Gastroesophageal sphincter (tissue), 4 donors: ENCODE measurements around the gene ELAVL1. TPM values are rescaled to one million over a fixed set of nuclear protein-coding genes. Genes with fewer than 3 reads are reported as not detected.

ENCODE experiments used
- ATAC-seq: fragments of 150-250 bp; one replicate; pipeline ENCODE4 v1.9.1; 2016; ENCODE audit warnings: mild to moderate bottlenecking, moderate library complexity
- H3K27ac ChIP-seq, 4 donors: fragments of 200-600 bp; sonication (generic) in 3 of 4; 1 replicate in 3 of 4; 2 replicates in 1 of 4; pipeline ENCODE4 v1.5.1; 2016 to 2019
- H3K27me3 ChIP-seq: fragments of 200-600 bp; sonication (generic); one replicate; pipeline ENCODE4 v1.5.1; 2019
- H3K36me3 ChIP-seq, 2 donors: fragments of 200-600 bp; sonication (generic); one replicate each; pipeline ENCODE4 v1.5.1; 2019; ENCODE audit warnings: control low read depth in 1 of 2
- H3K4me1 ChIP-seq, 3 donors: fragments of 200-600 bp; sonication (generic); 1 replicate in 2 of 3; 2 replicates in 1 of 3; pipeline ENCODE4 v1.5.1; 2016 to 2019; ENCODE audit warnings: control low read depth in 2 of 3
- H3K4me3 ChIP-seq, 2 donors: fragments of 200-600 bp; sonication (generic); one replicate each; pipeline ENCODE4 v1.5.1; 2019; ENCODE audit warnings: mild to moderate bottlenecking in 1 of 2, moderate library complexity in 1 of 2
- H3K9me3 ChIP-seq, 3 donors: fragments of 200-600 bp; sonication (generic); one replicate each; pipeline ENCODE4 v1.5.1; 2017 to 2019; ENCODE audit warnings: control low read depth in 2 of 3
- CTCF ChIP-seq, 4 experiments: fragments of 200-600 bp in 2 of 4; fragments of 450-650 bp in 2 of 4; sonication (generic) in 1 of 4; IDR thresholded peaks; one replicate each; pipeline ENCODE4 v1.5.1; 2017 to 2019; ENCODE audit warnings: antibody characterized with exemption in 4 of 4, mild to moderate bottlenecking in 2 of 4, moderate library complexity in 2 of 4
- EP300 ChIP-seq: sonication (generic); formaldehyde crosslinking; IDR thresholded peaks from one replicate; pipeline ENCODE4 v1.6.1; 2017; ENCODE audit warnings: antibody characterized with exemption, mild to moderate bottlenecking
- POLR2A ChIP-seq, 2 donors: fragments of 450-650 bp; IDR thresholded peaks; one replicate each; pipeline ENCODE4 v1.6.1; 2017; ENCODE audit warnings: antibody characterized with exemption in 2 of 2, mild to moderate bottlenecking in 2 of 2, moderate library complexity in 1 of 2
- POLR2AphosphoS5 ChIP-seq: sonication (generic); formaldehyde crosslinking; IDR thresholded peaks from one replicate; pipeline ENCODE4 v1.6.1; 2017; ENCODE audit warnings: antibody characterized with exemption
- WGBS, 2 donors: methylation state at CpG; one replicate each; pipeline ENCODE4 v1.1.5; 2018; ENCODE audit warnings: low coverage in 1 of 2; 5-methylcytosine and 5-hydroxymethylcytosine counted together
- total RNA-seq, 4 donors: library from RNA; depleted of rRNA; stranded (reverse); fragments of >200 nt; gene quantifications; one replicate each; pipeline ENCODE4 v1.1.0, GENCODE V29; 2016

ELAVL1 gene
- total RNA-seq, 4 donors from 2014 or later, result 30.8 to 62.5 (median 34.6) TPM

GRCh38 chr19:7997809-7998480, 7.5 kb downstream of the ELAVL1 start:
- 55 to 85% methylated on average over 5 to 8 of the region's 12 CpGs for WGBS, 2 donors
- Histone ChIP-seq H3K4me3 (no peak overlapping the region), H3K4me1 (peaks cover 3 to 79% (median 26%) of the 10 kb centered on the region in 3 donors), H3K36me3 (peaks cover 0 to 10% of the 10 kb centered on the region in 2 donors), H3K27ac (no peak overlapping the region), H3K9me3 (no peaks in the 10 kb centered on the region), H3K27me3 (no peaks in the 10 kb centered on the region)
- TF ChIP-seq CTCF (IDR thresholded peaks at IDR 0.05), result no peak
- no peak for TF ChIP-seq EP300
- TF ChIP-seq POLR2A (IDR thresholded peaks at IDR 0.05), result no peak
- no peak for TF ChIP-seq POLR2AphosphoS5
- no peak for ATAC-seq

- no peak overlapping the region for H3K4me3 ChIP-seq
- peaks cover 0 to 11% of the 10 kb centered on the region in 2 donors for H3K36me3 ChIP-seq
- peaks cover 2 to 73% (median 18%) of the 10 kb centered on the region in 3 donors for H3K4me1 ChIP-seq
- no peaks in the 10 kb centered on the region for H3K27me3 ChIP-seq
- no peak overlapping the region for H3K27ac ChIP-seq
- H3K9me3 ChIP-seq, result no peaks in the 10 kb centered on the region
- 74 to 99% methylated on average over 3 of the region's 3 CpGs for WGBS, 2 donors
- no peak for TF ChIP-seq POLR2A (IDR thresholded peaks at IDR 0.05)
- TF ChIP-seq POLR2AphosphoS5, result no peak
- no peak for TF ChIP-seq CTCF (IDR thresholded peaks at IDR 0.05)
- no peak for TF ChIP-seq EP300
- no peak for ATAC-seq
These were observed 8.6 kb downstream of the ELAVL1 start for GRCh38 chr19:7996883-7997282.

- H3K27me3 ChIP-seq, result no peaks in the 10 kb centered on the region
- no peak for ATAC-seq
- WGBS, 2 donors, result 94 to 100% methylated on average over 2 to 3 of the region's 3 CpGs
- peaks cover 0 to 22% of the 10 kb centered on the region in 2 donors for H3K36me3 ChIP-seq
- H3K4me3 ChIP-seq, result no peak overlapping the region
- TF ChIP-seq POLR2AphosphoS5 (no peak), EP300 (no peak), POLR2A (IDR thresholded peaks at IDR 0.05) (no peak), CTCF (IDR thresholded peaks at IDR 0.05) (no peak)
- H3K4me1 ChIP-seq, result peaks cover 0 to 62% (median 7%) of the 10 kb centered on the region in 3 donors
- no peak overlapping the region for H3K27ac ChIP-seq
- no peaks in the 10 kb centered on the region for H3K9me3 ChIP-seq
These were observed 9.7 kb downstream of the ELAVL1 start for GRCh38 chr19:7995810-7996158.

- TF ChIP-seq CTCF (IDR thresholded peaks at IDR 0.05) (no peak), EP300 (no peak), POLR2A (IDR thresholded peaks at IDR 0.05) (no peak), POLR2AphosphoS5 (no peak)
- H3K9me3 ChIP-seq, result no peaks in the 10 kb centered on the region
- no peak overlapping the region for H3K4me3 ChIP-seq
- WGBS, 2 donors, result 79 to 85% methylated on average over 9 of the region's 9 CpGs
- no peaks in the 10 kb centered on the region for H3K27me3 ChIP-seq
- peaks cover 0 to 28% of the 10 kb centered on the region in 2 donors for H3K36me3 ChIP-seq
- H3K27ac ChIP-seq, result no peak overlapping the region
- no peak for ATAC-seq
- peaks cover 0 to 56% (median 6%) of the 10 kb centered on the region in 3 donors for H3K4me1 ChIP-seq
These were observed 10.3 kb downstream of the ELAVL1 start for GRCh38 chr19:7994928-7995809.
